Measurements from ENCODE around the gene TECTA.

DNA sequence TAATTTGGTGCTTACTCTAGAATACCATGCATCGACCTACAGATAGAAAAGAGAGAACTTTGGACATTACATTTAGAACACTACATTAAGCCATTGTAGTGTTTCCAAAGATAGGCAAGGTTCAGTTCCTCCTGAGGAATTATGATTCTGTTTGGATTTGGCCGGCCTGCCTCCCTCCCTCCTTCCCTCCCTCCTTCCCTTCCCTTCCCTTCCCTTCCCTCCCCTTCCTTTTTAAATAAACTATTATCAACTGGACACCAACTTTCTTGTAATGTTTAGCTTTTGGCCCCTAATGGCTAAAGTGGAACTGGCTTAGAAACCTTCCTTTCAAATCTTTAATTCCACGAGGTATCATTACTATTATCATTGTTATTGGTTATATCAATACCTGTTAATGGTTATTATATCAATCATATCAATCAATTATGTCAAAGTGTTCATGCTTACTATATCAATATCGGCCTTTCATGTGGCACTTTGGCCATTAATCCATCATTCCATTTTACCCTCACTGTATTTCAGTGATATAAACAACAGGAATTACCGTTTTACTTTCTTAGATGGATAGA is 60.4 kb downstream of the TECTA start:
- no peak for TF ChIP-seq POLR2A (IDR thresholded peaks at IDR 0.05)
- TF ChIP-seq, protein P1, sequence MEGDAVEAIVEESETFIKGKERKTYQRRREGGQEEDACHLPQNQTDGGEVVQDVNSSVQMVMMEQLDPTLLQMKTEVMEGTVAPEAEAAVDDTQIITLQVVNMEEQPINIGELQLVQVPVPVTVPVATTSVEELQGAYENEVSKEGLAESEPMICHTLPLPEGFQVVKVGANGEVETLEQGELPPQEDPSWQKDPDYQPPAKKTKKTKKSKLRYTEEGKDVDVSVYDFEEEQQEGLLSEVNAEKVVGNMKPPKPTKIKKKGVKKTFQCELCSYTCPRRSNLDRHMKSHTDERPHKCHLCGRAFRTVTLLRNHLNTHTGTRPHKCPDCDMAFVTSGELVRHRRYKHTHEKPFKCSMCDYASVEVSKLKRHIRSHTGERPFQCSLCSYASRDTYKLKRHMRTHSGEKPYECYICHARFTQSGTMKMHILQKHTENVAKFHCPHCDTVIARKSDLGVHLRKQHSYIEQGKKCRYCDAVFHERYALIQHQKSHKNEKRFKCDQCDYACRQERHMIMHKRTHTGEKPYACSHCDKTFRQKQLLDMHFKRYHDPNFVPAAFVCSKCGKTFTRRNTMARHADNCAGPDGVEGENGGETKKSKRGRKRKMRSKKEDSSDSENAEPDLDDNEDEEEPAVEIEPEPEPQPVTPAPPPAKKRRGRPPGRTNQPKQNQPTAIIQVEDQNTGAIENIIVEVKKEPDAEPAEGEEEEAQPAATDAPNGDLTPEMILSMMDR (IDR thresholded peaks at IDR 0.05), result no peak

Measured in tibial nerve (tissue), 3 donors.